Lower leg skin (tissue), 4 donors: Measurements from ENCODE around the gene ERN2. TPM values are rescaled to one million over a fixed set of nuclear protein-coding genes. Genes with fewer than 3 reads are reported as not detected.
A peak's percentile ranks its signal among the peaks of the same experiment; 100 is the strongest.
"Not testable (repeated sequence)": the region's sequence is repeated elsewhere in the genome, so short reads cannot be mapped to it uniquely, and the experiment has no call there.

Source experiments
- DNase-seq, 2 donors: peaks; one replicate each; pipeline ENCODE4 v3.0.0-alpha.2; 2019; ENCODE audit warnings: low spot score in 2 of 2
- H3K4me3 ChIP-seq: fragments of 200-600 bp; sonication (generic); 2 replicates; pipeline ENCODE4 v1.5.1; 2017; ENCODE audit warnings: mild to moderate bottlenecking, low read depth; ENCODE audit not compliant: poor library complexity, severe bottlenecking
- CTCF ChIP-seq, 3 donors: fragments of 450-650 bp; IDR thresholded peaks; one replicate each; pipeline ENCODE4 v1.5.1; 2016; ENCODE audit warnings: antibody characterized with exemption in 3 of 3, mild to moderate bottlenecking in 3 of 3, moderate library complexity in 2 of 3
- POLR2A ChIP-seq, 2 donors: fragments of 450-650 bp; IDR thresholded peaks; one replicate each; pipeline ENCODE4 v1.6.1; 2016 to 2017; ENCODE audit warnings: antibody characterized with exemption in 2 of 2, mild to moderate bottlenecking in 1 of 2, moderate library complexity in 1 of 2
- WGBS, 2 donors: methylation state at CpG; one replicate each; pipeline ENCODE4 v1.1.5; 2018; 5-methylcytosine and 5-hydroxymethylcytosine counted together
- intact Hi-C: fragments of 100-400 bp; cut with DNase I; formaldehyde crosslinking; loops from one replicate; pipeline ENCODE4 v1.15.0; 2023; ENCODE audit warnings: low total_unique reads
- total RNA-seq, 4 donors: library from RNA; depleted of rRNA; stranded (reverse); fragments of >200 nt; gene quantifications; one replicate each; pipeline ENCODE4 v1.1.0, GENCODE V29; 2016

Gene ERN2
- total RNA-seq, 4 donors from 2014 or later: 0.25 to 2.4 (median 0.49) TPM

GRCh38 chr16:23753908-23754593 is 41.0 kb upstream of the ERN2 start:
- no peak overlapping the region for H3K4me3 ChIP-seq
- peak in 1 of 2 donors; percentile 25 for DNase-seq
- TF ChIP-seq CTCF (IDR thresholded peaks at IDR 0.05): no peak
- no peak for TF ChIP-seq POLR2A (IDR thresholded peaks at IDR 0.05)
- WGBS, 2 donors: 38 to 40% methylated on average over 17 of the region's 17 CpGs
- intact Hi-C loops: loop anchor here (10.0 kb wide), 1 partner anchor 51 kb away; no protein-coding TSS in a partner anchor

- 82 to 92% methylated on average over 1 of the region's 1 CpG for WGBS, 2 donors
- DNase-seq: peak in 1 of 2 donors; percentile 9
- H3K4me3 ChIP-seq: not testable (repeated sequence)
- intact Hi-C loops: loop anchor here (10.0 kb wide), 1 partner anchor 54 kb away; no protein-coding TSS in a partner anchor
These were observed 38.0 kb upstream of the ERN2 start for GRCh38 chr16:23751053-23751452.

- no peak overlapping the region for H3K4me3 ChIP-seq
- TF ChIP-seq POLR2A (IDR thresholded peaks at IDR 0.05): no peak
- DNase-seq: no peak
- intact Hi-C loops: no loop called here
- WGBS, 2 donors: 45 to 63% methylated on average over 1 of the region's 1 CpG
These were observed 35.6 kb upstream of the ERN2 start for GRCh38 chr16:23748630-23749029.

GRCh38 chr16:23745263-23745662 is 32.2 kb upstream of the ERN2 start:
- DNase-seq: peak in 1 of 2 donors; percentile 12
- intact Hi-C loops: no loop called here
- no peak for TF ChIP-seq CTCF (IDR thresholded peaks at IDR 0.05)
- no peak for TF ChIP-seq POLR2A (IDR thresholded peaks at IDR 0.05)
- H3K4me3 ChIP-seq: no peak overlapping the region
- 76 to 77% methylated on average over 4 of the region's 4 CpGs for WGBS, 2 donors

GRCh38 chr16:23742766-23743165 is 29.7 kb upstream of the ERN2 start:
- peak in 1 of 2 donors; percentile 46 for DNase-seq
- intact Hi-C loops: no loop called here
- no peak overlapping the region for H3K4me3 ChIP-seq
- no peak for TF ChIP-seq POLR2A (IDR thresholded peaks at IDR 0.05)
- TF ChIP-seq CTCF (IDR thresholded peaks at IDR 0.05): no peak
- 25 to 28% methylated on average over 4 of the region's 4 CpGs for WGBS, 2 donors

- intact Hi-C loops: no loop called here
- 30 to 35% methylated on average over 2 of the region's 2 CpGs for WGBS, 2 donors
- DNase-seq: peak in 1 of 2 donors; percentile 17
- TF ChIP-seq CTCF (IDR thresholded peaks at IDR 0.05) (no peak), POLR2A (IDR thresholded peaks at IDR 0.05) (no peak)
- H3K4me3 ChIP-seq: no peak overlapping the region
These were observed 28.8 kb upstream of the ERN2 start for GRCh38 chr16:23741675-23742303.
